HG02870 (cell line): ENCODE measurements around the gene RHOXF2.
"Not testable (repeated sequence)": the region's sequence is repeated elsewhere in the genome, so short reads cannot be mapped to it uniquely, and the experiment has no call there.

Experiments used
- ATAC-seq: cut with Tn5 transposase; IDR thresholded peaks from one replicate; pipeline ENCODE4 v1.9.1; 2021; ENCODE audit warnings: mild to moderate bottlenecking, moderate library complexity; ENCODE audit not compliant: unreplicated experiment

Gene RHOXF2

GRCh38 chrX:120196626-120197283, 38.3 kb downstream of the RHOXF2 start:
- ATAC-seq, result not testable (repeated sequence)

GRCh38 chrX:120200851-120201250, 42.4 kb downstream of the RHOXF2 start:
- no peak for ATAC-seq

GRCh38 chrX:120205816-120206753, 47.7 kb downstream of the RHOXF2 start:
- no peak for ATAC-seq

GRCh38 chrX:120207009-120207605, 48.7 kb downstream of the RHOXF2 start:
- ATAC-seq, result no peak

GRCh38 chrX:120213438-120214265, 55.2 kb downstream of the RHOXF2 start:
- peak; percentile 82 for ATAC-seq
